IPS DF 4.7 (cell line): ENCODE data around the gene FAM236D.
"Not testable (repeated sequence)": the region's sequence is repeated elsewhere in the genome, so short reads cannot be mapped to it uniquely, and the experiment has no call there.

ENCODE experiments used
- DNase-seq: peaks from one replicate; pipeline ENCODE4 v3.0.0-alpha.2; 2013; ENCODE audit warnings: low spot score; ENCODE audit errors: extremely low read depth

FAM236D gene

DNA sequence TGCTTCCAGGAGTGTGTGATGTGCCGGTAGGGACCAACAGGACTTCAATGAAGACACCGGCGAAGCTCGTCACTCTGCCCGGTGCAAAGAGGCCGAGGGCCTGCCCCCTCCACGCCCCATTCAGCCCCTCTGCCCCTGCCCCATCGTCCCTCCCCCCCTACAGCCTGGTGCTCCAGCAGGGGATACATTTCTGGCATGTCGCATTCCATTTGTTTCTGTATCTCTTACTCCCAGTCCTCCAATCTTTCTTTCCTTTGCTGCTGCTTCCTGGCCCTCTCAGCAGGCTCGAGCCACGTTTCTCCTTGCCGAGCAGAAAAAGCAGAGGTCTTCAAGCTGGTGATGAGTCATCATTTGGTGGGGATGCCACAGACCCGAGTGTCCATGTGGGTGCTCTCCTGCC, at the start of gene FAM236D:
TSS of gene FAM236D (minus strand) at position 101 of the 400 bp plus-strand sequence. CDS start at position 1, 100 bp downstream.
- DNase-seq = not testable (repeated sequence)

DNA sequence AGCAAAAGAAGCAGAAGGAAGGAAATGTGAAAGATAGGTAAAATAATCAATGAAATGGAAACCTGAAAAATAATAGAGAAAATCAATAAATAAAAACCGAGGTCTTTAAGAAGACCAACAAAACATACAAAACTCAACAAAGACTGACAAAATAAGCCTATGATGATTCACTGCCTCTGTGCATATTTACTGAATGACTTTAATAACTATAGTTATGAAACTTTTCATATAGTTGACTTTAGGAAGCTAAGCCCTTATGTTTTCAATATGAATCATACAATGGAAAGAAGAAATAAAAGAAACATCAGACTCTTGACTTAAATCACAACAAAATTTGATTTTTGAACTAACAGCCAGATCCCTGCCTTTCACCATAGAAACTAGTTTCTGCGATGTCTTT, 29.5 kb upstream of the FAM236D start:
- DNase-seq = not testable (repeated sequence)

DNA sequence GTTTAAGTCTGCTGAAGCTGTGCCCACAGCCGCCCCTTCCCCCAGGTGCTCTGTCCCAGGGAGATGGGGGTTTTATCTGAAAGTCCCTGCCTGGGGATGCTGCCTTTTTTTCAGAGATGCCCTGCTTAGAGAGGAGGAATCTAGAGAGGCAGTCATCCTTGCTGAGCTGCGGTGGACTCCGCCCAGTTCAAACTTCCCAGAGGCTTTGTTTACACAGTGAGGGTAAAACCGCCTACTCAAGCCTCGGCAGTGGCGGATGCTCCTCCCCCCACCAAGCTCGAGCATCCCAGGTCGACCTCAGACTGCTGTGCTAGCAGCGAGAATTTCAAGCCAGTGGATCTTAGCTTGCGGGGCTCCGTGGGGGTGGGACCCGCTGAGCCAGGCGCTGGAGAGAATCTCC, 22.7 kb upstream of the FAM236D start:
- DNase-seq = not testable (repeated sequence)

DNA sequence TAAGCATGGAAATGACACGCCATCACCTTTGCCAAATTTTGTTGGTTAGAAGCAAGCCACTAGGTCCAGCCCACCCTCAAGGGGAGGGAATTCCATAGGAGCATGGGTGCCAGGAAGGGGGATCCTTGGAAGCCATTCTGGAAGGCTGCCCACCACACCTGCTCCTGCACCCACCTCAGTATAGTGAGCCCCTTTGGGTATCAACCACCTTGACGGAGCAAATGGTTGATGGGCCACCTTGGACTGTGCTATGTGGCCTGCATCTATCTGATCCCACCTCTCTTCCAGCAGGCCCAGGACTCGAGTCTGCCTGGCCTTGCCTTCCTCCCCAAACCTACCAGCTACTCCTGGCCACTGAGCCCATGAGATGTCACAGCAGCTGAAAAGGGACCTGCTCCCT, 17.6 kb downstream of the FAM236D start:
- DNase-seq = not testable (repeated sequence)

DNA sequence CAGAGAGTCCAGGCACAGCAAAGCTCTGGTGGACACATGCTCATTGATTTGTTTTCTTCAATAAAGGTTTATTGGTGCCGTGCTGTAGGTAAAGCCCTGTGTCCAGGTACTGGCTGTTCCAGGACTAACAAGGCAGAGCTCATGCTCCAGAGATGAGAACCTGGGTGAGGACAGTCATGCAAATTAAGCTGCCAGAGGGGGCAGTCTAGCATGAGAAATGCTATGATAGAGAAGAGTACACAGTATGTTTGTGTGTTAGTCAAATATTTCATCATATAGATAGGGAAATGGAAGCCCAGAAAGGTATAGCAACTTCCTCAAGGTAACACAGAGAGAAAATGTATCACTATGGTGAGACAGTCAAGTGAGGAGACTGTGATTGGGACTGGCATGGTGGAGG, 19.9 kb downstream of the FAM236D start:
- DNase-seq = not testable (repeated sequence)

DNA sequence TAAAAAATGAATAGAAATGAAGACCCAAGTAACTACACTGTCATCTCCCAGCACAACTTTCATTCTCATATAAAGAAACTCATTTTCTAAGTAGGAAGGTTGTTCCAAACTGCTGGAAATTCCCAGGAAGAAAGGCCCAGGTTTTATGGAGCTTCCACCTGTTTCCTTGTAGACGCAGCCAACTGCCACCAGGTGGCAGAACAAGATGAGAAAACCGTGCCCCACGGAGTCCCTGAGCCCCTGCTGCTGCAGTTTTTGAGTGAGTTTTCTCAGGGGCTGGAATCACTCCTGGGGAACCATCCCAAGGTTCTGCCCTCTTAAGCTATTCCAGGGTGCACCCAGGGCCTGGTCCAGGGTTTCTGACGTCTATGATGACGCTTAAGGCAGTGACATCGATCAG, 24.0 kb downstream of the FAM236D start:
- DNase-seq = not testable (repeated sequence)

DNA sequence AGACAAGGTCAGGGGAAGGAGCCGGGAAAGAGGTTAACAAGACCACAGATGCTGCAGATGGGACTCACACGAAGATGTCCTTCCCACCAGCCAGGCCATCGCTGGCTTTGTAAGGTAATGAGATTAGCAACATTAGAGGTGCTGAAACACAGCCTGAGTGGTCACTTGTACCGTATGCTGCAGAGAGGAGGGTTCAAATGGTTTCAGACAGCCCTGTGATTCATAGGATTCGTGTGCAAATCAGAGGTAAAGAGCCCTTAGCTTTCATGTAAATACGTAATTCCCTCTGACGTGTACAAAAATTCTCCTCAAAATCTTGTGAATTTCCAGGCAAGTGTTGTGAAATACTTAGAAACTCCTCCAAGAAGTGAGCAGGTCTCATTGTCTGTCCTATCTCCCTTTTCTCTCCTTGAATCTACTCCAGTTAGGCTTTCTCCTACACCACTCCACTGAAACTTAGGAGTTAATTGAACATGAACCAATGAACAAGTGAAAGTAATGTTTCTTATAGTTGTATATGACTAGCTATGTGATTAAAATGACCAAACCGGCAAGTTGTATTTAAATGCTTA, 24.6 kb downstream of the FAM236D start:
- not testable (repeated sequence) for DNase-seq

DNA sequence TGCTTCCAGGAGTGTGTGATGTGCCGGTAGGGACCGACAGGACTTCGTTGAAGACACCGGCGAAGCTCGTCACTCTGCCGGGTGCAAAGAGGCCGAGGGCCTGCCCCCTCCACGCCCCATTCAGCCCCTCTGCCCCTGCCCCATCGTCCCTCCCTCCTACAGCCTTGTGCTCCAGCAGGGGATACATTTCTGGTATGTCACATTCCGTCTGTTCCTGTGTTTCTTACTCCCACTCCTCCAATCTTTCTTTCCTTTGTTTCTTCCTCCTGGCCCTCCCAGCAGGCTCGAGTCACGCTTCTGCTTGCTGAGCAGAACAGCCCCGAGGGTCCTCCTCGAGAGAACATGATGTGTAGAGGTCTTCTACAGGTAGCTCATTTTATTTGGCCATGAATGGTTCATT, 25.4 kb downstream of the FAM236D start, which contains the start of gene FAM236B:
TSS of gene FAM236B (minus strand) at position 101 of the 400 bp plus-strand sequence. CDS start at position 1, 100 bp downstream.
- not testable (repeated sequence) for DNase-seq

DNA sequence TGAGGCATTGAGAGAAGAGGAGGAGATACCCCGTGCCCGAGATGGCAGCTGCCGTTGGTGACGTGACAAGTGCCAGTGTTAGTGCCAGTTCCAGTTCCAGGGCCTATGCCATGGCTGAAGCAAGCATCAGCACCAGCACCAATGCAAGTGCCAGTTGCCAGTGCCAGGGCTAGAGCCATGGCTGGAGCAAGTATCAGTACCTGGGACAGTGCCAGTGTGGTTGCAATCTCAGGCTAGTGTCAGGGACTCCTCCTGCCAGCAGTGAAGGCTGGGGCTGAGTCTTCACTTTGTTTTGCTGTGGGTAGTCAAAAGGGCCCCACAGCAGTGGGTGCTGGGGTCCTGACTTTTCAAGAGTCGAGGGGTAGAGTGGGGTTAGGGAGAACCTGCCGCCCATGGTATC, 29.9 kb downstream of the FAM236D start:
- DNase-seq = not testable (repeated sequence)

DNA sequence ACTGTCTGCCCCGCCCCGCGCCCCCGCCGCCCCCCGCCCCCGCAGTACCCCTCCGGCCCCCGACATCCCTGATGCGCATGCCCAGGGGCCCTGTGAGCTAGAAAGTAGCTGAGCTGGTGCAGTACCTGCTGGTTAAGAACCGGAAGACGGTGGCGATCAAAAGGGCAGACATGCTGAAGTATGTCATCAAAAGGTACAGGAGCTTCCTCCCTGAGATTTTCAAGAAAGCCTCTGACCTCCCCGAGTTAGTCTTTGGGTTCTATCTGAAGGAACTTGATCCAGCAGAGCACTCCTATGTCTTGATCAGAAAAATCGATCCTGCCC, 30.6 kb downstream of the FAM236D start:
- DNase-seq = not testable (repeated sequence)

DNA sequence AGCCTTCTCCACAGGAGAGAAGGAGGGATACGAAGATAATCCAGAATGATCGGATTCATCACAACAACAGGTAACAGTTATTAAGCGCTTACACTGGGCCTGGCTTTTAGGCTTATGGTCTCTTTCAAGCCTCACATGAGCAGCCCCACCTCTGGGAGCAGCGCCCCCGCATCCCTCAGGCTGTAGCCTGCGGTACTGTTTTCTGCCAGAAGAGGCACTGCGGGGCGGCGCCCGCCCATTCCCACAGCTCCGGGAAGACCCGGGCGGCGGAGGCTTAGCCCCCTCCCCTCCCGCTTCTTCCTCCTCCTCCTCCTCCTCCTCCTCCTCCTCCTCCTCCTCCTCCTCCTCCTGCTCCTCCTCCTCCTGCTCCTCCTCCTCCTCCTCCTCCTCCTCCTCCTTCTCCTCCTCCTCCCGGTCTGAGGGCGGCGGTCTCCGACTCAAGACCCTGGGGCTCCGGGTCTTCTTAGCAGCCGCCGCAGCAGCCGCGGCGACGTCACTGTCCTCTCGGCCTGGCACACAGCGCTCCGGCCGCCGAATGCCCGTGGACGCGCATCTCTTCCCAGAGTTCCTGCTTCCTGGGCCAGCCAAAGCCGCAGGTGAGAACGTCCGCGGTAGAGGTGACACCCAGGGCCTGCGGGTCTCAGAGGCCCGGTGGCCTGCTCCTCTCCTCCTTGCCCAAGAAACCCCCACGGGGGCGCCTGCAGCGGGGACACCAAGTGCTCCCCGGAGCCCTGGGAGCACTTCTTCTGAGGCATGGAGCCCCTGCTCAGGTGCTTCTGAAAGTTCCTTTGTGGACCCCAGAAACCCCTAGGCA, 31.1 kb downstream of the FAM236D start, which contains the start of gene DMRTC1B:
TSS of gene DMRTC1B (plus strand) at position 238 of the 814 bp plus-strand sequence. CDS start 68,246 bp downstream, outside the sequence.
- DNase-seq = not testable (repeated sequence)

DNA sequence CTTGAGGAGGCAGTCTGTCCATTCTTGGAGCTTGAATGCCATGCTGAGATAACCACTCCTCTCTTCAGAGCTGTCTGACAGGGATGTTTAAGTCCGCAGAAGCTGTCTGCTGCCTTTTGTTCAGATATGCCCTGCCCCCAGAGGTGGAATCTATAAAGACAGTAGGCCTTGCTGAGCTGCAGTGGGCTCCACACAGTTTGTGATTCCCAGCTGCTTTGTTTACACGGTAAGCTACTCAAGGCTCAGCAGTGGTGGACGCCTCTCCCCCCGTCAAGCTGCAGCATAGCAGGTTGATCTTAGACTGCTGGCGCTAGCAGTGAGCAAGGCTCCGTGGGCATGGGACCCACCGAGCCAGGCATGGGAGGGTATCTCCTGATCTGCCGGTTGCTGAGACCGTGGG, 47.6 kb downstream of the FAM236D start:
- not testable (repeated sequence) for DNase-seq
